NCI-H2227 (cell line): Measurements from ENCODE around the gene PLA2G4B.

Experiments used
- DNase-seq: peaks from one replicate; lab custom pipeline; 2025; ENCODE audit not compliant: unreplicated experiment; lab: John Stamatoyannopoulos, UW

The PLA2G4B gene

DNA sequence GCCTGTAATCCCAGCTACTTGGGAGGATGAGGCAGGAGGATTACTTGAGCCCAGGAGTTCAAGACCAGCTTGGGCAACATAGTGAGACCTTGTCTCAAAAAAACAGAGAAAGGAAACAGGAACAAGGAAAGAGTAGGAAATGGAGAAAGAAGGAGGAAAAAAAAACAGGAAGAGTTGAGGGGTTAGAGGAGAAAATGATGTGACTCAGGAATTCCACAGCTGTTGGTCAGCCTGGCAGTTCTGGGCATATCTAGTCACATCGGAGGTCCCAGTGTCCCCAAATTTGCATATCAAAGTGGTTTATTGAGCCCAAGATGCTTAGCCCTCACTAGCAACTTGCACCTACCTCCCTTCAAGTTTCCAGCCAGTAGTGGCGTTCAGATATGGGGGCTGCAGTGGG, 29.5 kb upstream of the PLA2G4B start:
- DNase-seq = no peak

DNA sequence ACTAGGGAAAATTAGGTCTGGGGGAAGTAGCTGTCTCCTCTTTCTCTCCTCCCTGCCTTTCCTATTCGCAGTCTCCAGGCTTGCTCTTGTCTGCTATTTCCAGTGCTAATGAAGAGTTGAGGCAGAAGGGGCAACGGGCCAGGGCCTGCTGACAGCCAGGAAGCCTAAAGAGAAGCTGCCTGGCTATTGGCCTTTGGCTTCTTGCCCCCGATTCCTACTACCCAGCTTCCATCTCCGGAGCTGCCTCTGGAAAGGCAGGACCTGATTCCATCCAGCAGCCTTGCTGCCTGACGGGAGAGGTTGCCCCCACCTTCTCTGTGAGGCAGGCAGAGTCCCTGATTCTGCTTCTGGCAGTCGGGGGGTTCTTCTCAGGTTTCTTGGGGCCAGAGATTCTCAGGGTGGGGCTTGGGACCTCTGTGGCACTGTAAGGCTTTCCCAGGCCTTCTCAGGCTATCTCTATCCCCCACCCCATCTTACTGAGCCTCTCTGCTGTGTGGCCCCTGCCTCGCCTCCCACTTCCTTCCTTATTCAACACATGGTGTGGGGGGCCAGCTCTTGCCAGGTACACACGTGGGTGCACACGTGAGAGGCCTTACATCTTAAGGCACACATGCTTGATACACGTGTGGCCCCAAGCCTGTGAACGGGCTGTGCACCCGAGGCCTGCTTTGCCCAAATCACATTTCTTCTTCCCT, 29.0 kb upstream of the PLA2G4B start:
- DNase-seq = no peak

DNA sequence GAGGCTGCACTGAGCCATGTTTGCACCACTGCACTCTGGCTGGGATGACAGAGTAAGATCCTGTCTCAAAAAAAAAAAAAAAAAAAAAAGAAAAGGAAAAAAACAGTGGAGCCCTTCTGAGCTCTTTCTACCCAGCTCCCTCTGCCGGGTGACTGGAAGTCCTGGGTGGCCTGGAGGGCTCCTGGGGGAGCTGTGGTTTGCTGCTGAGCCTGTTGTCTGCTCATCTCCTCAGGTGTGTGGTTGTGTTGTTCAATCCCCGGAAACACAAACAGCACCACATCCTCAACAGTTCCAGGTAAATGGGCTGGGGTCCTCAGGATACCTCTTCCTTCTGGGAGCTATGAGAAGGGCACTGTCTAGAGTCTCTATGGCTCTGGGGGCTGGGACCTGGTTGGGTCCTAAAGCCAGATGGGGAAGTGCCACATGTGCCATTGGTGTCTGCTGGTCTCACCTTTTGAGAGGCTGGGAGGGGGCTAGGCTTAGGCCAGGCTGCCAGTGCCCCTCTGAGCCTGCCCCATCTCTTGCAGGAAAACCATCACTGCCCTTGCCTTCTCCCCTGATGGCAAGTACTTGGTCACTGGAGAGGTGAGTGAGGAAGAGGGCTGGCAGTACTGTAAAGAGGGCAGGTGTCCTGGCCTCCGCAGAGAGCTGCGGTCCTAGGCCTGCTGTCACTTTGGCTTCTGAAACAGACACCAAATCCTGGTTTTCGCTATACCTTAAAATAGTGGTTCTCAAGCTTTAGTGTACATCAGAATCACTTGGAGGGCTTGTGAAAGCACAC, 27.8 kb upstream of the PLA2G4B start:
- DNase-seq = no peak

DNA sequence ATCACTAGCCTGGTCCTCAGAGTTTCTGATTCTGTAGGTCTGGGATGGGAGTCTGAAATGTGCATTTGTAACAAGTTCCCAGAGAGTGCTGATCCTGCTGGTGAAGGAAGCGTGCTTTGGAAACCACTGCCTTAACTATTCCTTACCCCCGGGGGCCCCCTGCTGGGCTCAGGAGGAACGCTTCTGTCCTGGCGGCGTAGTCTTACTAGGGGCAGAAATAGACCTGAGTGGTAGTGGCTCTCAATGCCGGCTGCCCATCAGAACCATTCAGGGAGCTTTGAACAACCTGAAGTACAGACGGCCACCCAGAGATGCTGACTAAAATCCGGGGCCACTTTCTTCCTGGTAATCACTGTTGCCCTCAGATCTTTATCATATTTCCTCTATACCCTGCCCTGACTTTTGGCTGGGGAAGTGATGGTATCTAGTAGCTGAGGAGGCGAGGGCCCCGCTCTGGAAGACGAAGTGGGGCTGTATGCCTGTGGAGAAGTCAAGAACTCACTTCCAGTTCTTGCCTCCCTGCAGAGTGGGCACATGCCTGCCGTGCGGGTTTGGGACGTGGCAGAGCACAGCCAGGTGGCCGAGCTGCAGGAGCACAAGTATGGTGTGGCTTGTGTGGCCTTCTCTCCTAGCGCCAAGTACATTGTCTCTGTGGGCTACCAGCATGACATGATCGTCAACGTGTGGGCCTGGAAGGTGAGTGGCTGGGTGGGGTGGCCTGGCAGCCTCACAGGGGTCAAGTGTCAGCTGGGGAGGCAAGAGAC, 27.0 kb upstream of the PLA2G4B start:
- DNase-seq = peak; percentile 77

DNA sequence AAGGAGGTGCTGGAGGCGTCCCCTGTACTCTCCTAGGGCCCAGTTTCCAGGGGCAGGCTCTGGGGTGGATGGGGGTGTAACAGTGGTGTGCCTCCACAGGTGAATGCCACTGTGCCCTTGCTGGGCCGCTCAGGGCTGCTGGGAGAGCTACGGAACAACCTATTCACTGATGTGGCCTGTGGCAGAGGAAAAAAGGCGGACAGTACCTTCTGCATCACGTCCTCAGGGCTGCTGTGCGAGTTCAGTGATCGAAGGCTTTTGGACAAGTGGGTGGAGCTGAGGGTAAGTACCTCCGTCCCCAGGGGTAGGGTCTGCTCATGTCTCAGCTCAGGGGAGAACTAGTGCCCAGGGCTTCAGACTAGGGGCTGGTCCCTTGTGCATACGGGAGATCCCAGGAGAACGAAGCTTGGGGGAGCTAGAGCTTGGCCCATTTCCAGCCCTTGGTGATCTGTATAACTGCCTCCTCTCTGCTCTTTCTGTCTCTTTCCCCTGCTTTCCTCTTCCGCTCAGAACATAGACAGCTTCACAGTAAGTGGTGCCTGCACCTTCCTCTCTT, 25.7 kb upstream of the PLA2G4B start:
- no peak for DNase-seq

DNA sequence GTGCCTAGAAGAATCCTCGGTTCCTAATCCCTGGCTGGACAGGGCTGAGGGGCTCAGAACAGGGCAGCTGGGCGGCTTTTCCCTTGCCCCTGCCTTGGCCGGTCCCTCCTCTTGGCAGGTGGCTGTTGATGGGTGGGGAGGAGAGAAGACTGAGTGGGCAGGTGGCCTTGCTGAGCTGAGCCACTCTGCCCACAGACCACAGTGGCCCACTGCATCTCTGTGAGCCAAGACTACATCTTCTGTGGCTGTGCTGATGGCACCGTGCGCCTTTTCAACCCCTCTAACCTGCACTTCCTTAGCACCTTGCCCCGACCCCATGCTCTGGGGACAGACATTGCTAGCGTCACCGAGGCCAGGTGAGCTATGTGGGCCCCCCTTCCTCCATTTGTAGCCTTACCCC, 25.2 kb upstream of the PLA2G4B start:
- DNase-seq = no peak

DNA sequence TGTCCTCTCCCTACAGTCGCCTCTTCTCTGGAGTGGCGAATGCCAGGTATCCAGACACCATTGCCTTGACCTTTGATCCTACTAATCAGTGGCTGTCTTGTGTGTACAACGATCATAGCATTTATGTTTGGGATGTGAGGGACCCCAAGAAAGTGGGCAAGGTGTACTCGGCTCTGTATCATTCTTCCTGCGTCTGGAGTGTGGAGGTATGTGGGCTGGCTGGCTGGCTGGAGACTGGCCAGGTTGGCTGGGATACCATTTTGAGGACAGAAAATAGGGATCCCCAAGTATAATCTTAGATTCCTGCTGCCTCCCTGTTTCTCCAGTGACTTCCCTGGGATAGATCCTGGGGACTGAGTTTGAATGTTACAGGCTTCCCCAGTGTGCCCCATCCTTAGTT, 24.1 kb upstream of the PLA2G4B start:
- DNase-seq = no peak

DNA sequence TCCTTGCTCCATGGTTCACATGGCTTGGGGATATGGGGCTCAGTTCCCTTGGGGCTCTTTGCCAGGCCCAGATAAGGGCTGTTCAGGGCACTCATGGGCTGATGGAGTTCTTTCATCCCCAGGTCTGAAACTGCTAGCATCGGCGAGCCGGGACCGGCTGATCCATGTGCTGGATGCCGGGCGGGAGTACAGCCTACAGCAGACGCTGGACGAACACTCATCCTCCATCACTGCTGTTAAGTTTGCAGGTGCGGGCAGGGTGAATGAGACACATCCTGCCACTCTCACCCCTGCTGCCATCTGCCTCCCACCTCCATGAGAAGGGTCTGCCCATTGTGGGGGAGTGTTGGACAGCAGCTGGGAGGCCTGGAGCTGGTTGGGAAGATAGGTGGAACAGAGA, 21.9 kb upstream of the PLA2G4B start:
- DNase-seq = no peak

DNA sequence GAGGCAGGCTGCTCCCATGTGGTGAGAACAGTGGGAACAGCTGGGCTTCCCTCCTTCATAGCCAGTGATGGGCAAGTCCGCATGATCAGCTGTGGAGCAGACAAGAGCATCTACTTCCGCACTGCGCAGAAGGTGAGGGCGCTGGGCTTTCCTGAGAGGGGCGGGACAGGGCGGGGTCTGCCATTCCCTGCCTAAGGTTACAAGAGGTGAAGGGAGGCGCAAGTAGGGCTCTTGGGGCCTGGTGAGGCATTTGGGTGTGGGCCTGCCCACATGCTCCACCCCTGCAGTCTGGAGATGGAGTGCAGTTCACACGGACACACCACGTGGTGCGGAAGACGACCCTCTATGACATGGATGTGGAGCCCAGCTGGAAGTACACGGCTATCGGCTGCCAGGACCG, 21.3 kb upstream of the PLA2G4B start:
- no peak for DNase-seq

DNA sequence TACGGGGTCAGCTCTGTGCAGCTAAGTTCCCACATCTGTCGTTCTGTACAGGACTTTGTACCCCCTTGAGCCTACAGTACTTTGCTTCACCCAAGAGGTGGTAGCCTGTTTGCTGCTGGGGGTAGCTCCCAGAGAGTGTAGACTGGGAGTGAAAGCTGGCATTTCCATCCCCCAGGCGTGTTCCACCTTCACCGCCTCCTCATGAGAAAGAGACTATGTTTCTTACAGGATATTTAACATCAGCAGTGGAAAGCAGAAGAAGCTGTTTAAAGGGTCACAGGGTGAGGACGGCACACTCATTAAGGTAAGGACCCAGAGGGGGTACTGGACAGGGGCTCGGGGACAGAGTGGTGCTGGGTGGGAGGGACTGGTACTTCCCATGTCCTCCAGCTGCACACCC, 20.9 kb upstream of the PLA2G4B start:
- DNase-seq = no peak

DNA sequence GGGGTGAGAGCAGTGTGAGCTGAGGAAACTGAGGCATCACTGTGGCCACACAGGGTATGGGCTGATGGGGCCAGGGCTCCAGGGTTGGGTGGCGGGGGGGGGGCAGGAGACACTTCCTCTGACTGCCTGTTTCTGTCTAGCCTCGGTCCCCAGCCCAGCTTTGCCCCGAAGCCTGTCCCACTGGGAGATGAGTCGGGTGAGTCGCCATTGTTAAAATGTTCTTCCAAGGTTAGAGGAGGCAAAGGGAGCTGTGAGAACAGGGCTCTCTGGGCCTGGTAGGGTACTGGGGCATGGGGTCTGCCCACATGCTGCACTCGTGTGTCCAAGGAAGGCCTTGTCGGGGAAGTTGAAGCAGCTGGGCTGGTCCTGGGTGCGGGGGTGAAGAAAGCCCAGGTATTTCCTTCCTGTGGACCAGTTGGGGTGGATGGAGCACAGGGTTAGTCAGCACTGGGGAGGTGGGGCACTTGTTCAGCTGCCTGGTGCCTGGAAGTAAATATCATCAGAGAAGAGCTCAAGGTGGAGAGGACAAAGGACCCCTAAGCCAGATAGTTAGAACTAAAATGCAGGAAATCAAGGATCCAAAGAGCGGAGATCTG, 19.1 kb upstream of the PLA2G4B start:
- no peak for DNase-seq

DNA sequence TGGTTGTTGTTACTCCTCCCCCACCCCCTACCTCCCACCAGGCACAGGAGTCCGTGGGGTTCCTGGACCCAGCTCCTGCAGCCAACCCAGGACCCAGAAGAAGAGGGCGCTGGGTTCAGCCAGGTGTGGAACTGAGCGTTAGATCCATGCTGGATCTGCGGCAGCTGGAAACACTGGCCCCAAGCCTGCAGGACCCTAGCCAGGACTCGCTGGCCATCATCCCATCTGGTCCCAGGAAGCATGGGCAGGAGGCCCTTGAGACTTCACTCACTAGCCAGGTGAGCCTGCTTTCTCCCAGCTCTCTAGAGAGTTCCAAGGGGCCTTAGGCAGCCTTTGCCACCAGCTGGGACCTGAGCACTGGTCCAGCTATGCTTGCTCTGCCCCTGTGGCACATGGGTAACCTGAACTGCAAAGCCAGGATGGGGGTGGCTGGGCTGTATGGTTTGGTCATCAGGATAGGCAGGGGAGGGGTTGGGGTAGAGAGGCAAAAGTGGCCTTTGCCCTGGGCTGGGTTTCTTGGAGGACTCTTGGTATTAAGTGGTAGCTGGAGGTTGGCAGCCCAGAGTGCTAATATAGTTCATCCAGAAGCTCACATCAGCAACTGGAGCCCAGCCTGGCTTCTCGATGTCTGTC, 17.7 kb upstream of the PLA2G4B start:
- DNase-seq = no peak

DNA sequence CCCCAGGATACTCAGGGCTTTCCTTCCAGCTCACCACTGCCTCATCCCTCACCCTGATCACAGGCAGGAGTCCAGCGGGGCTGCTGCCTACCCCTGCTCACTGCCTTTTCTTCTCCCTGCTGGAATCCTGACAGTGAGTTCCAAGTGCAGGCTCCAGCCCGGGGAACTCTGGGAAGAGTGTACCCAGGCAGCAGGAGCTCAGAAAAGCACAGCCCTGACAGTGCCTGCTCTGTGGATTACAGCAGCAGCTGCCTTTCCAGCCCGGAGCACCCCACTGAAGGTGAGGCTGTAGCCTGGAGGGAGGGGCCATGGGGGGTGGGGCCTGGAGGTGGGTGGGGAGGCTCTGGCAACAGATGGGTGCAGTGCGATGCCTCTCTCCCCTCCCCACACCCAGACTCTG, 16.8 kb upstream of the PLA2G4B start:
- DNase-seq = no peak

DNA sequence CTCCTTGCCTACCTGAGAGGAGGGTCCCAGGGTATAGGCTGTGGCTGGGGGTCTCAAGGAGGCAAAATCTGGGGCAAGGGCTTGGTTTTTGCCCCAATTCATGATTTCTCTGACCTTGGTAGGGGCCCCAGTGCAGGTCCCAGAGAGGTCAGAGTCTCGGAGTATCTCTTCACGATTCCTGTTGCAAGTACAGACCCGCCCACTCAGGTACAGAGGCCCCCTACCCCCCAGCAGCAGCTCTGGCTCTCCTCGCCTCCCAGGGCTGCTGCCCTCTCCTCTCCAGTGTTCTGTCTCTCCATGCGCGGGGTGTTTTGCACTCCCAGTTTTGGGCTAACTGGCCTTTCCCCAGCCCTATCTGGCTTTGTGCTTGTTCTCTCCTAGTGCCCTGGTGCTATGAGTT, 16.2 kb upstream of the PLA2G4B start:
- DNase-seq = no peak

DNA sequence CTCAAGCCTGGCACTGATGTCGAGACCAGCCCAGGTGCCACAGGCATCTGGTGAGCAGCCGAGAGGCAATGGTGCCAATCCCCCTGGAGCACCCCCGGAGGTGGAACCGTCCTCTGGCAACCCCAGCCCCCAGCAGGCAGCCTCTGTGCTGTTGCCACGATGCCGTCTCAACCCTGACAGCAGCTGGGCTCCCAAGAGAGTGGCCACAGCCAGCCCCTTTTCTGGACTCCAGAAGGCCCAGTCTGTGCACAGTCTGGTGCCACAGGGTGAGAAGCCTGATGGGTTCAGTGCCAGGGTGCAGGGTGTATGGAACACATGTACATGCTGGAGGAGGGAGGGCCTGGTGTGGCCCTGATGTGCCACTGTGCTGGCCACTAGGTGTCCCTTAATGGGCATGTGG, 15.7 kb upstream of the PLA2G4B start:
- DNase-seq = no peak

DNA sequence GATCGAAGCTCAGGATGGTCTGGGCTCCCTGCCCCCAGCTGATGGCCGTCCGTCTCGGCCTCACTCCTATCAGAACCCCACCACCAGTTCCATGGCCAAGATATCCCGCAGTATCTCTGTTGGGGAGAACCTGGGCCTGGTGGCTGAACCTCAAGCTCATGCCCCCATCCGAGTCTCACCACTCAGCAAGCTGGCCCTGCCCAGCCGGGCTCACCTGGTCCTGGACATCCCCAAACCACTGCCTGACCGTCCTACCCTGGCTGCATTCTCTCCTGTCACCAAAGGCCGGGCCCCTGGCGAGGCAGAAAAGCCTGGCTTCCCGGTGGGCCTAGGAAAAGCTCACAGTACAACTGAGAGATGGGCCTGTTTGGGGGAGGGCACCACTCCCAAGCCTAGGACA, 15.1 kb upstream of the PLA2G4B start:
- no peak for DNase-seq

DNA sequence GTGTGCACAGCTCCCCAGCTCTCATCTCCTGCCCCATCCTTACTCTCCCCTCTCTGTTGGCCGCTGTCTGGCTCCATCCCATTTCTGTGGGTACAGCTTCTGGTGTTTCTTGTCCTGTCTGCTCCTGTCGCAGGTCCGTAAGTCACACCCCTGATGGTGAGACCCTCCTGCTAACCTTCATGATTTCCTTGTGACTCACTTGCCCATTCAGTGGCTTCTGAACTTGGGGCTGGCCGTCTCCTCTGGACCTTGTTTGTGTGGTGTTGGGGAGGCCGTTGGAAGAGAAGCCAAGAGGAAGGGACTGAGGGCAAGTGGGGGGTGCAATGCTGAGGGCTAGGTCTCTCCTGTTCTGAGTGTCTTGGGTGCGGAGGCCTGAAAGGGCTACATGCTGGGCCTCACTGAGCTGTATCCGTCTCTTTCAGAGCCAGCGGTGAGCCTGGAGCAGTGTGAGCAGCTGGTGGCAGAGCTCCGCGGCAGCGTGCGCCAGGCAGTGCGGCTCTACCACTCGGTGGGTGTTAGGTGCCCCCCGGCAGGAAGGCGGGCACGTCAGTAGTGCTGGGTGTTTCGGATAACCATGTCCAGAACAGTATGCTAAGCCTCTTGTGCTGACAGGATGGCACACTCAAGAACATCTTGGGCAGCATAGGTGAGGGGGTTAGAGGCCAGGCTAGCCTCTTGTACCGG, 14.4 kb upstream of the PLA2G4B start:
- no peak for DNase-seq

DNA sequence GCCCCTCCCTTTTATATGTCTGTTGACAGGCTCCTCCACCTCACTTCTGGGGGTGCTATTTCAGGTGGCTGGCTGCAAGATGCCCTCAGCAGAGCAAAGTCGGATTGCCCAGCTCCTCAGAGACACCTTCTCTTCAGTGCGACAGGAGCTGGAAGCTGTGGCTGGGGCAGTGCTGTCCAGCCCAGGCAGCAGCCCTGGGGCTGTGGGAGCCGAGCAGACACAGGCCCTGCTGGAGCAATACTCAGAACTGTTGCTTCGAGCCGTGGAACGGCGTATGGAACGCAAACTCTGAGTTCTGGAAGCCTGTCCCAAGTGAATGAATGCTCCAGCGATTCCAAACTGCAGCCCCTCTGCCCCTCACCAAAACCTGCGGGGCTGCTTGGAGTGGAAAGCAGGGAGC, 13.5 kb upstream of the PLA2G4B start:
- no peak for DNase-seq

DNA sequence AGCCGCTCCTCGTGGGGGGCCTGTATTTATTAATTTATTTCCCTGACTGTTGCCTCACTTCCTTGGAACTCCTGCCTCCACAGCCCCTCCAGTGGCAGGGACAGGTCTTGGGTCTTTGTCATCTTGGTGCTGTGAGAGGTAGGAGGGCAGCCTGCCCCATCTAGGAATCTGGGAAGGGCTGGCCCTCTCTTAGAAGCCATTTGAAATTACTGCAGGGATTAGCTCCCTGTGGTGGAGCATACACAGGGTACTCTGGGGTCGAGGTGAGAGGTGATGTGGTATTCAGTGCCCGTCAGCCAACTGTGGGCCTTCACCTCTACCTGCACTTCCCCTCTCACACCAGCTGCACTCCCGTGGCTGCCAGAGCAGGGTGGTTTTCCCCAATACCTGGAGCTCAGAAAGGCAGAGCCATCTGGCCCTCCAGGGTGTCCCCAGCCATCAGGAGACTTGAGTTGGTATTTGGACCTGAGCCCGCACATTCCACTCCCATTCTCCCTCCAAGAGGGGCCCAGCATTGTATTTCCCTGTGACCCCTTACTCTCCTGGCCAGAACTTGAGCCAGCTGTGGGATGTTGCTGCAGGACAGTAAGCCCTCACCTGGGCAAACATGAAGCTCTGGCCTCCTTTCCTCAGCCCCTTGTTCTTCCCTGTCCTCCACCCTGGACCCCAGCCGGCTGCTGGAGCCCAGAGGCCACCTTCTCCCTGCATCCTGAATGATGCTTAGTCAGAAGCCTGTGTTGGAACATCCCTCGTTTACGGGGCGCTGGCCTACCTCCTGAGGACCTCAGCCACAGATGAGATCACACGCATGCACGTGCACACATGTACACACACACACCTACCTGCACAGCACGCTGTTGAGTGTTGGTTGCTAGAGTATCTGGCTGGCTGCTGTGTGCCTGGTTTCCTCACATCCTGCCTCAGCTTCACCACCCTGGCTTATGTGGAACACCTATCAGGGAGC, 12.8 kb upstream of the PLA2G4B start:
- DNase-seq = no peak
